GM06990 (cell line): ENCODE results near the gene PPP2R3B.
"Not testable (repeated sequence)": the region's sequence is repeated elsewhere in the genome, so short reads cannot be mapped to it uniquely, and the experiment has no call there.

ENCODE experiments used
- DNase-seq: peaks from one replicate; pipeline ENCODE4 v3.0.0-alpha.2; 2011; ENCODE audit not compliant: insufficient read length; ENCODE audit errors: extremely low read depth
- H3K27me3 ChIP-seq: replicated peaks from 2 replicates; pipeline ENCODE4 v1.6.0; 2011; ENCODE audit warnings: low read length; ENCODE audit not compliant: control insufficient read depth, insufficient read depth
- H3K36me3 ChIP-seq: 2 replicates; pipeline ENCODE4 v1.5.1; 2011; ENCODE audit warnings: low read length; ENCODE audit not compliant: control insufficient read depth, insufficient read depth
- H3K4me3 ChIP-seq: replicated peaks from 2 replicates; pipeline ENCODE4 v1.5.1; 2011; ENCODE audit warnings: low read depth, mild to moderate bottlenecking, control low read depth, low read length
- TF ChIP-seq, protein P1 (sequence below): IDR thresholded peaks from 2 replicates; pipeline ENCODE4 v1.5.1; 2011; ENCODE audit warnings: low read length, control low read depth, mild to moderate bottlenecking, inconsistent platforms; ENCODE audit not compliant: insufficient read depth, poor library complexity, severe bottlenecking

The PPP2R3B gene

DNA sequence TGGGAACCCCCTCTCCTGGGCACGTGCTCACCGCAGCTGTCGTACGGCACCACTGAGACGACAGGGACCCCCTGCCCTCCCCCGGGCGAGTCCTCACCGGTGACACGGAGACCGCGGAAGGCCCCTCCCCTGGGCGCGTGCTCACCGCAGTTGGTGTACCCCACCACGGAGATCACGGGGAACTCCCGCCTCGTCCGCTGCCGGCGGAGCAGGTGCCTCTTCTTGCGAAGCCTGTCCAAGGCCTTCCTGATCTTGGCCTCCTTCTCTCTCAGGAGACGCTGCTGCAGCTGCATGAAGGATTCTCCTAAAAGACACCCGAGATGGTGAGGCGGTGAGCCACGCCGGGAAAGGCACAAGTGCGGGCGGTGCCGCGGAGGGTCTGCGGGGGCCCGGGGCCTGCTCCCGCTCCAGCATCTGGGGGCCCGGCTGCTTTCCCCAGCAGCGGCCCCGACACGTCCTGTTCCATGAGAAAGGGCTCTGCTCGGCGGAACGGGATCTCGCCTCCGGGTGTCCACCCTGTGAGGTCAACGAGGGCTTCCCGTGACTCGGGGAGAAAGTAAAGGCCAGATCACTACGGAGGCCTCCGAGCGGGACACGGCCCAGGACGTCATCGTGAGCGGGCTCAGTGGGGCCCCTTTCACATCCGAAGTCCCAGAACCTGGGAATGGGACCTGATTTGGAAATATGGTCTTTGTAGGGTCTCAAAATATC is 73.9 kb downstream of the PPP2R3B start:
- no peaks in the 10 kb centered on the region for H3K27me3 ChIP-seq
- no peak for DNase-seq
- TF ChIP-seq, protein P1, sequence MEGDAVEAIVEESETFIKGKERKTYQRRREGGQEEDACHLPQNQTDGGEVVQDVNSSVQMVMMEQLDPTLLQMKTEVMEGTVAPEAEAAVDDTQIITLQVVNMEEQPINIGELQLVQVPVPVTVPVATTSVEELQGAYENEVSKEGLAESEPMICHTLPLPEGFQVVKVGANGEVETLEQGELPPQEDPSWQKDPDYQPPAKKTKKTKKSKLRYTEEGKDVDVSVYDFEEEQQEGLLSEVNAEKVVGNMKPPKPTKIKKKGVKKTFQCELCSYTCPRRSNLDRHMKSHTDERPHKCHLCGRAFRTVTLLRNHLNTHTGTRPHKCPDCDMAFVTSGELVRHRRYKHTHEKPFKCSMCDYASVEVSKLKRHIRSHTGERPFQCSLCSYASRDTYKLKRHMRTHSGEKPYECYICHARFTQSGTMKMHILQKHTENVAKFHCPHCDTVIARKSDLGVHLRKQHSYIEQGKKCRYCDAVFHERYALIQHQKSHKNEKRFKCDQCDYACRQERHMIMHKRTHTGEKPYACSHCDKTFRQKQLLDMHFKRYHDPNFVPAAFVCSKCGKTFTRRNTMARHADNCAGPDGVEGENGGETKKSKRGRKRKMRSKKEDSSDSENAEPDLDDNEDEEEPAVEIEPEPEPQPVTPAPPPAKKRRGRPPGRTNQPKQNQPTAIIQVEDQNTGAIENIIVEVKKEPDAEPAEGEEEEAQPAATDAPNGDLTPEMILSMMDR, result no peak
- peaks cover 40% of the 10 kb centered on the region for H3K36me3 ChIP-seq
- no peak overlapping the region for H3K4me3 ChIP-seq

DNA sequence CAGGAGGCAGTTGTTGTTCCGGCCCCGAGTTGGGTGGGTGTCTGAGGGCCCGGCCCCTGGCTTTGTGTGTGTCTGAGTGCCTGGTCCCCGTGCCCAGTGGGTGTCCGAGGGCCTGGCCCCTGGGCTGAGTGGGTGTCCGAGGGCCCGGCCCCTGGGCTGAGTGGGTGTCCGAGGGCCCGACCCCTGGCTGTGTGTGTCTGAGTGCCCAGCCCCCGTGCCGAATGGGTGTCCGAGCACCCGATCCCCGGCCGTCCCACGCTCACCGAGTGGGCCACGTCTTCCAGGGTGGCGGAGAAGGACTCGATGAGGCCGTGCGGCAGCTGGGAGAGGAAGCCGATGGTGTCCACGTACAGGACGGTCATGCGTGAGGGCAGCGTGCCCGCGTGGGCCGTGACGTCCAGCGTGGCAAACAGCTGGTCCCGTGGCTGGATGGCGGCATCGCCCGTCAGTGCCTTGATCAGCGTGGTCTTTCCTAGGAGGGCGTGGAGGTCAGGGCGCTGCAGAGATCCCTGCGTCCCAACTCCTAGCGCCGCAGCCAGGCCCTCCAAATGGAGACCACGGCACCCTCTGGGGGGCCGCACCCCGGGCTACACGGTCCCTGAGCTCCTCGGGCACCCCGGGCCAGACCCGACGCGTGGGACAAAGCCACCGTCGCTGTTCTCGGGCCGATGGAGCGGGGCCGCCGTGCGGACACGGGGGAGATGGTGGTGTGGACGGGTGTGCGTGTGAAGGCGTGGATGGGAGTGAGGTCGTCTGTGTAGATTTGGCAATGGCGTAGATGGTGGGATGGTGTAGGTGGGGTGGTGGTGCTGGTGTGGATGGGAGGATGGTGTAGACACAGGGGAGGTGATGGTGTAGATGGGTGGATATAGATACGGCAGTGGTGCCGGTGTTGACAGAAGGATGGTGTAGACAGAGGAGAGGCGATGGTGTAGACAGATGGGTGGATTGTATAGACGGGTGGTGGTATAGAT is 75.3 kb downstream of the PPP2R3B start:
- TF ChIP-seq, protein P1, result no peak
- H3K36me3 ChIP-seq, result peaks cover 47% of the 10 kb centered on the region
- H3K4me3 ChIP-seq, result no peak overlapping the region
- no peak for DNase-seq
- H3K27me3 ChIP-seq, result no peaks in the 10 kb centered on the region

DNA sequence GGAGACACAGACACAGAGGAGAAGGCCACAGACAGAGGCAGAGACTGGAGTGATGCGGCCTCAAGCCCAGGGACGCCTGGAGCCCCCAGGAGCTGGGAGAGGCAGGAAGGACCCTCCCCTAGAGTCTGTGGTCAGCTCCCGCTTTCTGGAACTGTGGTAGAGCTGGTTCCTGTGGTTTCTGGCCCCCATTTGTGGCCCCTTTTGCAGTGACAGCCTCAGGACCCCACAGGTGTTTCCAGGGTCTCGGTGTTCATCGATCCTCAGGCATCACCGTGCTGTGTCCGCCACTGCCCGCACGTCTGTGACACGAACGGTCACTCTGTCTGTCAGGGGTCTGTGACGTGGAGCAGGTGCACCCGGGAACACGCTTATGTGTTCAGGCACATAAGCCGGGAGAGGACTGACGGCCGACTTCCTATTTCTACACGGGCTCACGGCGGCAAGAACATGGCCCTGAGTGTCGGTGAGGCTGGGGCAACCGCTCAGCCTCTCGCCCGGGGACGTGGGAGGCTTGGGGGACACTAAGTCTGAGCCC is 76.0 kb downstream of the PPP2R3B start:
- Histone ChIP-seq H3K27me3 (no peaks in the 10 kb centered on the region), H3K4me3 (no peak overlapping the region), H3K36me3 (peaks cover 47% of the 10 kb centered on the region)
- DNase-seq, result no peak
- TF ChIP-seq, protein P1, result no peak

DNA sequence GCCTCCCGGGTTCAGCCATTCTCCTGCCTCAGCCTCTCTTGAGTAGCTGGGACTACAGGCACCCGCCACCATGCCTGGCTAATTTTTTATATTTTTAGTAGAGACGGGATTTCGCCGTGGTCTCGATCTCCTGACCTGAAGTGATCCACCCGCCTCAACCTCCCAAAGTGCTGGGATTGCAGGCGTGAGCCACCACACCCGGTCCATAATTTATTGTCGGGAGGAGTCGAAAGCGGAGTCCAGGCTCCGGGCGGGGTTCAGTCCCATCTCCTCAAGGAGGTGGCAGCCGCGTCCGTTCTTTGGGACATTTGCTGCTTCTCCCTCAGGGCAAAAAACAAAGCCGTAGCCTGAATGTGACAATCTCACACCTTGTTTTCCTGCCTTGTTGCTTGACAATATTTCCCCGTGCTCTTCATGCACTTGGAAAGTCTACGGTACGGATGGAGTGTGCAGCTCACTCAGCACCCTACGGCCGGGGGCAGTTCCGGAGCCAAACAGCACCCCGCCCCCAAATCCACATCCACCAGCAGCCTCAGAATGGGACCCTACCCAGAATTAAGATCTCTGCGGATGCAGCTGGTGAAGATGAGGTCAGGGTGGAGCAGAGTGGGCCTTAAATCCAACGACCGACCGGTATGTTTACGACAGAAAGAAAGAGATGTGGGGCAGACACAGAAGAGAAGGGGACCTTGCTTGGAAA is 77.7 kb downstream of the PPP2R3B start:
- TF ChIP-seq, protein P1, result no peak
- DNase-seq, result no peak
- Histone ChIP-seq H3K27me3 (no peaks in the 10 kb centered on the region), H3K36me3 (peaks cover 41% of the 10 kb centered on the region), H3K4me3 (no peak overlapping the region)

DNA sequence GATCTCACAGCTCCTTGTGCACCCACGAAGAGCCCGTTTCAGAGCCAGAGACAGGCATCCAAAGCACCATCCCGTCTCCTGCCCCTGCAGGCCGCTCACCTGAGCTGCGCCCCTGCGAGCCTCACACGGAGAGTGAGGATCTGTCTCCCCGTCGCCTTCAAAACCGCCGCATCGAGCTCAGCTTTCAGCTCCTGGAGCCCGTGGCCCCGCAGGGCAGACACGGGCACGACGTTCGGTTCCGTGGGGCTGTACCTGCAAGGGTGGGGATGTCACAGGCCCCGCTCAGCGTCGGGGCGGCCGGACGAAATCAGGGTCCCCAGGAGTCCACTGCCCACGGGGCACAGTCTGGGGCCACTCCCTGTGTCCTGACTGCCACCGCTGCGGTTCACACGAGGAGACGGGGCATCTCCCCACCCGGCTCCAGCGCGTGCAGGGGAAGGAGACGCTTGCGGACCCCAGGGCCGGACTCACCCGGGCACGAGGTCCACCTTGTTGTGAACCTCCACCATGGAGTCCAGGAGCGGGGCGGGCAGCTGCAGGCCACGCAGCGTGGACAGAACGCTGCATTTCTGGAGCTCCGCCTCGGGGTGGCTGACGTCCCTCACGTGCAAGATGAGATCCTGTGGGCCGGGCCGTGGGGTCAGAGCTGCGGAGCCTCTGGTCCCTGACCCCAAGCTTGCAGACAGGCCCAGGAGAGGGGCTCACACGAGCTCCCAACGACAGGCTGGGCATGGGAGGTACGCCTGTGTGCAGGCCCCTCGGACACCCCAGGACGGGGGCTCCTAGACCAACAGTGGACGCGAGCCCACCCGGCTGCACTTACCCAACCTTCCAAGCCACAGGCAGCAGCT is 79.2 kb downstream of the PPP2R3B start:
- no peak for DNase-seq
- peaks cover 33% of the 10 kb centered on the region for H3K36me3 ChIP-seq
- H3K4me3 ChIP-seq, result no peak overlapping the region
- TF ChIP-seq, protein P1, result no peak
- no peaks in the 10 kb centered on the region for H3K27me3 ChIP-seq

DNA sequence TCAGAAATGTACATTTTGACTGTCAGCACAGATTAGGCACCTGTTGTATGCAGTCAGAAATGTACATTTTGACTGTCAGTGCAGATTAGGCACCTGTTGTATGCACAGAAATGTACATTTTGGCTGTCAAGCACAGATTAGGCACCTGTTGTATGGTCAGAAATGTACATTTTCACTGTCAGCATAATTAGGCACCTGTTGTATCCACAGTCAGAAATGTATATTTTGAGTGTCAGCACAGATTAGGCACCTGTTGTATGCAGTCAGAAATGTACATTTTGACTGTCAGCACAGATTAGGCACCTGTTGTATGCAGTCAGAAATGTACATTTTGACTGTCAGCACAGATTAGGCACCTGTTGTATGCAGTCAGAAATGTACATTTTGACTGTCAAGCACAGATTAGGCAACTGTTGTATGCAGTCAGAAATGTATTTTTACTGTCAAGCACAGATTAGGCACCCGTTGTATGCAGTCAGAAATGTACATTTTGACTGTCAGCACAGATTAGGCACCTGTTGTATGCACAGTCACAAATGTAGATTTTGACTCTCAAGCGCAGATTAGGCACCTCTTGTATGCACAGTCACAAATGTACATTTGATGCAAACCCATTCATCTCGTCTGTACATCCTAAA is 80.0 kb downstream of the PPP2R3B start:
- not testable (repeated sequence) for DNase-seq, H3K4me3 ChIP-seq, H3K27me3 ChIP-seq
- peaks cover 27% of the 10 kb centered on the region for H3K36me3 ChIP-seq
